Vagina (tissue), 2 donors: ENCODE data around the gene ADORA2B. TPM values are rescaled to one million over a fixed set of nuclear protein-coding genes. Genes with fewer than 3 reads are reported as not detected.
"Not testable (repeated sequence)": the region's sequence is repeated elsewhere in the genome, so short reads cannot be mapped to it uniquely, and the experiment has no call there.

Experiments
- DNase-seq, 2 donors: peaks; one replicate each; pipeline ENCODE4 v3.0.0-alpha.2; 2017; ENCODE audit errors: extremely low spot score in 2 of 2
- H3K27ac ChIP-seq: fragments of 200-600 bp; sonication (generic); one replicate; pipeline ENCODE4 v1.5.1; 2019
- H3K27me3 ChIP-seq: fragments of 200-600 bp; sonication (generic); one replicate; pipeline ENCODE4 v1.5.1; 2019
- H3K36me3 ChIP-seq, 2 donors: fragments of 200-600 bp; sonication (generic); one replicate each; pipeline ENCODE4 v1.5.1; 2017 to 2019
- H3K4me1 ChIP-seq: fragments of 200-600 bp; sonication (generic); one replicate; pipeline ENCODE4 v1.5.1; 2019
- H3K4me3 ChIP-seq, 2 donors: fragments of 200-600 bp; sonication (generic); 1 replicate in 1 of 2; 2 replicates in 1 of 2; pipeline ENCODE4 v1.5.1; 2016 to 2019
- H3K9me3 ChIP-seq: fragments of 200-600 bp; sonication (generic); one replicate; pipeline ENCODE4 v1.5.1; 2019
- CTCF ChIP-seq, 3 experiments: fragments of 450-650 bp in 2 of 3; fragments of 200-600 bp in 1 of 3; sonication (generic) in 1 of 3; IDR thresholded peaks; one replicate each; pipeline ENCODE4 v1.5.1; 2017 to 2019; ENCODE audit warnings: antibody characterized with exemption in 3 of 3, mild to moderate bottlenecking in 2 of 3, moderate library complexity in 2 of 3
- POLR2A ChIP-seq, 2 donors: fragments of 450-650 bp; IDR thresholded peaks; one replicate each; pipeline ENCODE4 v1.6.1; 2017; ENCODE audit warnings: antibody characterized with exemption in 2 of 2, mild to moderate bottlenecking in 2 of 2, moderate library complexity in 2 of 2
- POLR2AphosphoS5 ChIP-seq, 2 donors: sonication (generic); formaldehyde crosslinking; IDR thresholded peaks; one replicate each; pipeline ENCODE4 v1.9.0; 2017; ENCODE audit warnings: antibody characterized with exemption in 2 of 2, mild to moderate bottlenecking in 2 of 2, low read depth in 1 of 2; ENCODE audit not compliant: insufficient read depth in 1 of 2
- intact Hi-C: fragments of 100-400 bp; cut with DNase I; formaldehyde crosslinking; loops from one replicate; pipeline ENCODE4 v1.15.1; 2023
- total RNA-seq: library from RNA; depleted of rRNA; stranded (reverse); fragments of >200 nt; gene quantifications from one replicate; pipeline ENCODE4 v1.2.3, GENCODE V29; 2016

ADORA2B gene
- total RNA-seq, 1 donor from 2014 or later = 33.4 TPM

- intact Hi-C loops = no loop called here
- TF ChIP-seq POLR2AphosphoS5 (IDR thresholded peaks at IDR 0.05; ENCODE audit: insufficient read depth in 1 of 2, low read depth in 1 of 2) (no peak), POLR2A (IDR thresholded peaks at IDR 0.05) (no peak), CTCF (IDR thresholded peaks at IDR 0.05) (no peak)
- Histone ChIP-seq H3K4me3 (no peak overlapping the region), H3K27ac (no peak overlapping the region), H3K36me3 (peaks cover 0 to 13% of the 10 kb centered on the region in 2 donors), H3K4me1 (no peaks in the 10 kb centered on the region), H3K9me3 (no peaks in the 10 kb centered on the region), H3K27me3 (no peaks in the 10 kb centered on the region)
- DNase-seq = no peak
These were observed 27.6 kb downstream of the ADORA2B start for GRCh38 chr17:15972497-15972951.

GRCh38 chr17:15973016-15973415 lies 28.1 kb downstream of the ADORA2B start:
- H3K9me3 ChIP-seq = no peaks in the 10 kb centered on the region
- no peak for DNase-seq
- TF ChIP-seq POLR2A (IDR thresholded peaks at IDR 0.05) (no peak), CTCF (IDR thresholded peaks at IDR 0.05) (no peak), POLR2AphosphoS5 (IDR thresholded peaks at IDR 0.05; ENCODE audit: insufficient read depth in 1 of 2, low read depth in 1 of 2) (no peak)
- intact Hi-C loops = no loop called here
- no peak overlapping the region for H3K27ac ChIP-seq
- no peaks in the 10 kb centered on the region for H3K27me3 ChIP-seq
- H3K4me1 ChIP-seq = no peaks in the 10 kb centered on the region
- peaks cover 0 to 18% of the 10 kb centered on the region in 2 donors for H3K36me3 ChIP-seq
- H3K4me3 ChIP-seq = no peak overlapping the region

- H3K9me3 ChIP-seq = no peaks in the 10 kb centered on the region
- no peak for DNase-seq
- no peaks in the 10 kb centered on the region for H3K4me1 ChIP-seq
- no peak overlapping the region for H3K27ac ChIP-seq
- peaks cover 0 to 20% of the 10 kb centered on the region in 2 donors for H3K36me3 ChIP-seq
- intact Hi-C loops = no loop called here
- H3K27me3 ChIP-seq = no peaks in the 10 kb centered on the region
- H3K4me3 ChIP-seq = no peak overlapping the region
- no peak for TF ChIP-seq POLR2AphosphoS5 (IDR thresholded peaks at IDR 0.05; ENCODE audit: insufficient read depth in 1 of 2, low read depth in 1 of 2)
- no peak for TF ChIP-seq POLR2A (IDR thresholded peaks at IDR 0.05)
- no peak for TF ChIP-seq CTCF (IDR thresholded peaks at IDR 0.05)
These were observed 28.9 kb downstream of the ADORA2B start for GRCh38 chr17:15973834-15974233.

- DNase-seq = no peak
- no peak for TF ChIP-seq POLR2A (IDR thresholded peaks at IDR 0.05)
- no peak for TF ChIP-seq POLR2AphosphoS5 (IDR thresholded peaks at IDR 0.05; ENCODE audit: insufficient read depth in 1 of 2, low read depth in 1 of 2)
- no peak for TF ChIP-seq CTCF (IDR thresholded peaks at IDR 0.05)
- no peak overlapping the region for H3K27ac ChIP-seq
- H3K36me3 ChIP-seq = peaks cover 0 to 37% of the 10 kb centered on the region in 2 donors
- no peak overlapping the region for H3K4me3 ChIP-seq
- intact Hi-C loops = no loop called here
- H3K27me3 ChIP-seq = no peaks in the 10 kb centered on the region
- no peaks in the 10 kb centered on the region for H3K9me3 ChIP-seq
- H3K4me1 ChIP-seq = no peaks in the 10 kb centered on the region
These were observed 33.0 kb downstream of the ADORA2B start for GRCh38 chr17:15977894-15978293.

- H3K4me1 ChIP-seq = no peaks in the 10 kb centered on the region
- no peak overlapping the region for H3K4me3 ChIP-seq
- TF ChIP-seq POLR2AphosphoS5 (IDR thresholded peaks at IDR 0.05; ENCODE audit: insufficient read depth in 1 of 2, low read depth in 1 of 2) = no peak
- no peak for TF ChIP-seq CTCF (IDR thresholded peaks at IDR 0.05)
- no peak for TF ChIP-seq POLR2A (IDR thresholded peaks at IDR 0.05)
- no peak overlapping the region for H3K27ac ChIP-seq
- H3K36me3 ChIP-seq = peaks cover 0 to 37% of the 10 kb centered on the region in 2 donors
- no peak for DNase-seq
- intact Hi-C loops = no loop called here
- H3K9me3 ChIP-seq = no peaks in the 10 kb centered on the region
- H3K27me3 ChIP-seq = no peaks in the 10 kb centered on the region
These were observed 33.7 kb downstream of the ADORA2B start for GRCh38 chr17:15978606-15979005.

GRCh38 chr17:15979013-15979412 lies 34.1 kb downstream of the ADORA2B start:
- H3K4me1 ChIP-seq, DNase-seq, H3K9me3 ChIP-seq, intact Hi-C loops, H3K27ac ChIP-seq, H3K27me3 ChIP-seq, H3K4me3 ChIP-seq: not testable (repeated sequence)
- H3K36me3 ChIP-seq = peaks cover 0 to 37% of the 10 kb centered on the region in 2 donors
